GM19468 (cell line): Measurements from ENCODE around the gene TAAR9.

ENCODE experiments used
- ATAC-seq: cut with Tn5 transposase; IDR thresholded peaks from one replicate; pipeline ENCODE4 v1.9.1; 2021; ENCODE audit warnings: mild to moderate bottlenecking, moderate library complexity, moderate number of reproducible peaks; ENCODE audit not compliant: unreplicated experiment; ENCODE audit errors: extremely low read depth

TAAR9 gene, protein sequence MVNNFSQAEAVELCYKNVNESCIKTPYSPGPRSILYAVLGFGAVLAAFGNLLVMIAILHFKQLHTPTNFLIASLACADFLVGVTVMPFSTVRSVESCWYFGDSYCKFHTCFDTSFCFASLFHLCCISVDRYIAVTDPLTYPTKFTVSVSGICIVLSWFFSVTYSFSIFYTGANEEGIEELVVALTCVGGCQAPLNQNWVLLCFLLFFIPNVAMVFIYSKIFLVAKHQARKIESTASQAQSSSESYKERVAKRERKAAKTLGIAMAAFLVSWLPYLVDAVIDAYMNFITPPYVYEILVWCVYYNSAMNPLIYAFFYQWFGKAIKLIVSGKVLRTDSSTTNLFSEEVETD

DNA sequence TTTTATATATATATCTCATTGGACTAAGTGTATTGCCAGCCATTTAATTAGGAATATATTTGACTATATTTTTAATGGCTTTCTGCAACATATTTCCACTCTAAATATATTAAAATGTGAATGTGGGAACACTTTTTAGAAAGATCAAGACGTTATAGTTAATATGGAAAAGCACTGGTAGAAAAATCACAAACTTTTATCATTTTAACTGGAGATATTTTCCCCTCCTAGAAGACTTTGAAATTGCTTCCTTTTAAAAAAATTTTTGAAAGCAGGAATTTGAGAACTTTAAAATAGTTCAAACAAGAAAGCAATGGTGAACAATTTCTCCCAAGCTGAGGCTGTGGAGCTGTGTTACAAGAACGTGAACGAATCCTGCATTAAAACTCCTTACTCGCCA is at the start of gene TAAR9:
TSS of gene TAAR9 (plus strand) at position 301 of the 400 bp plus-strand sequence. CDS start at position 314, 13 bp downstream.
- ATAC-seq = no peak

DNA sequence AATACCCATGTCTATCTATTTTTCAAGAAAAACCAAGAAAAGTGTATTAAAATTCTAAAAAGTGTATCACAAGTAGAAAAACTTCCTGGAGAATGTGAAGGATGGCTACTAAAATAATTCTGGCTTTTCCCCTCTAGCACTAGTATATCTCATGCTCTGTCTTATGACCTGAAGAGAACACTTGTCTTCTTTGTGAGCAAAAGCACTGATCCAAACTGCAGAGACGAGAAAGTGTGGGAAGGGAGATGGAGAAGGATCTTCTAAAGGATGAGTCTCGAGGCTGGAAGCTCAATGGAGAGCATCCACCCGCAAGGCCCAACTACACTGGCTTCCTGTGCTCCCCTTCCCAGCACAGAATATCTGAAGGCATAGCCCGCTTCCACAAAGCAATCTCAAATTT is 48.7 kb upstream of the TAAR9 start:
- ATAC-seq = no peak

DNA sequence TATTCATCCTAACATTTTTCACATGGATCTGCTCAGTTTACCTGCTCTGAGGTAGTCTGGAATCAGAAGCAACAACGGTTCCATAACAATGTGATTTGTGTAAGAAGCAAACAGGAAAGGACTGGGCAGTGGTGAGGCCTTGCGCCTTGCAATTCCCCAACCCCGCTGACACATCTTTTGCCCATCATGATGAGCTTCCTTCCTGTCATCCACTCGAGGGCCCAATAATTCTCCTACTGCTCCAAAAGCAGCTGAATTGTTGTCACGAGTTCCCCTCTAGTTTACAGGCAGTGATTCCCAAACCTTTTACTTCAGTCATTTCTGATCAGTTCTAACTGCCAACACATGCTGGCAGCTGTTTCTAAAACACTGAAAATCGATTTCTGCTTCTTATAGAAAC is 48.1 kb upstream of the TAAR9 start:
- ATAC-seq = no peak

DNA sequence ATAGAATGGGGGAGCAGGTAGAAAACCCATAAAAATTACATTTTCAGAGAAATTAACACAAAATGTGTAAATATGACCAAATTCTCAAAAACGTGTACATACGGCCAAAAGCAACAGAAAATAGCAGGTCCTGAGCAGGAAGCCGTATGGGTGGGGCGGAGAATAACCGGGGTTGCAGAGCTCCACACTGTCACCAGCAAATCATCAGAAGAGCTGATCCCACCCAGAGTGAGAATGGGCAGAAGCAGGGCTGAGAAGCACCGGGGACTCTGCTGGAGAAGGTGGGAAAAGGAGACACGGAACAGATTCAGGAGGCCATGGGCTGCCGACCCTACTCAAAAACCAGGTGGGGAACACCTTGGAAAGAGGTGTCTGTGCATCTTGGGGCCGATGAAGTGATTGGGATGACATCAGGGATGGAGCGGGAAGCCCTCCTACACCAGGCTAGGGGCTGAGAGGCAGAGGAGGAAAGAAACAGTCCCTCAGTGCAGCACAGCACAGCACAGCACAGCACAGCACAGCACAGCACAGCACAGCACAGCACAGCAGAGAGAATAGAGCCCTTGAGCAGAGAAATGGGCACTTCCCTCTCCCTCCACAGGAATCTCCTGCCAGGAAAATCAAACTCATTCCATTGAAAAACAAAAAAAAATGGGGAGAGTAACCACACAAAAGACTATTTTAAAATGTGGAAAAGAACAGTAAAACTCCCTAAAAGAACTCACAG is 47.4 kb upstream of the TAAR9 start:
- no peak for ATAC-seq

DNA sequence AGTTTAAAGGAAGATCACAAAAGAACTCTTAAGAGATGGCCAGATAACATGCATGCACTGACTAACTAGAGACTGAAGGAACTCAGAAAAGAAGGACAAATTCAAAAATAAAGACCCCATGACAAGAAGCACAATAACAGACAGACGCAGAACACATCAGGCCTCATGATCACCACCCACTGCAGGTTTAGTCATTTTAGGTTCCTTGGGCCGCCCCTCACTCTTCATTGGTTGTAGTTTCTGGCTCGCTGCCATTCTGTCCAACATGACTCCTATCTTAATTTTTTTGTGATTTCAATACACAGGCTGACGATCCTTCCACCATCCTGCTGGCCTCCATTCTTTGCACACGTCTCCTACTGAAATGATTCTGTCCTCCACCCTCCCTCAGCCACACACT is 46.8 kb upstream of the TAAR9 start:
- no peak for ATAC-seq

DNA sequence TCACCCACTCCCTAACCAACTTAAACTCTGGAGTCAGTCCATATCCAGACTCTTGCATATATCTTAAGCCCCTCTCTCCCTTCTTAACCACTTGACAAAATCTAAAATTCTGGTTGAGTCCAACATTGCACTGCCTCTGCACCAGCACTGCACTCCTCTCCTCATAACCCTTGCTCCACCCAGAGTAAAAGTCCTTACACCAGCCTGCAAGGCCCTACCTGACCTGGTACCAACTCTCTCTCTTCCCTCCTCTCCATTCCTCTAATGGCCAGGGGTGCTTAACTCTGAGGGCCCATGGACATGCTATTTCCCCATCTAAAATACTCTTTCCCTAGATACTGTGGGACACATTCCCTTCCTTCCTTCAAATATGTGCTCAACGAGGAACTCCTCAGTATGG is 46.2 kb upstream of the TAAR9 start:
- no peak for ATAC-seq

DNA sequence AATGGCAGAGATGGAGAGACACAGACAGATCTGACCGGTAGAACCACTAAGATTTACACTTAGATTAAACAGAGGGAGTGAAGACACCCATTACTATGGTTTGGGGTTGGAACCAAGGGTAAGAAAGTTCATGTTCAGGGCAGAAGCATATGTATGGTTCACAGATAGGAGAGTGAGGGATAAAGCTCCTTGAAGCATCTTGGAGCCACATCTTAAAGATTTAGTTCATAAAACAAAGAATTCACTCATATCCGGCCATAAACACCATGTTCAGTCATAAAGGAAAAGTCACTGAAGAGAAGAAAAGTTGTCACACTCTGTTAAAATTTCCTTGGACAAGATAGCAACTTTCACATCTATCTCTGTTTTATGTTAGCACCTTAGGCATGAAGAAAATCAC is 43.1 kb upstream of the TAAR9 start:
- ATAC-seq = no peak

DNA sequence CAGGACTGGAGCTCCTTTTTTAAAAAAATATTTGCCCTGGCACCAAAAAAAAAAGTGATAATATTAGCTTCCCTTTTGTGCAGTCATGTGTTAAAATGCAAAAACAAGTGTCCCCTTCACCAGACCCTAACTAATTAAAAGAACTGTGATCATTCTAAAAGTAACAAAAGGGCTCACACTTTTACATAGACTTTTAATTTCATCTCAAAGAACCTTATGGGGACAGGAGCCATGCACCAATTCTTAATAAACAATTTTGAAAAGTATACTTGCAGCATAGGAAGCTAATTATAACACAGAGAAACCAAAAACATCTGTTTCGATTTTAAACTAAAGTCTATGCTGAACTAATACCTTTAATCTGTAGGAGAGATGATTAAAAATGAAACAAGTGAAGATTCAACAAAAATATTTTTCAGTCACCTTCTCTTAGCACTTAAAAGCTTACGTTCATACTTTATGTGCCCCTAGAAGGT is 42.4 kb upstream of the TAAR9 start:
- ATAC-seq = no peak

DNA sequence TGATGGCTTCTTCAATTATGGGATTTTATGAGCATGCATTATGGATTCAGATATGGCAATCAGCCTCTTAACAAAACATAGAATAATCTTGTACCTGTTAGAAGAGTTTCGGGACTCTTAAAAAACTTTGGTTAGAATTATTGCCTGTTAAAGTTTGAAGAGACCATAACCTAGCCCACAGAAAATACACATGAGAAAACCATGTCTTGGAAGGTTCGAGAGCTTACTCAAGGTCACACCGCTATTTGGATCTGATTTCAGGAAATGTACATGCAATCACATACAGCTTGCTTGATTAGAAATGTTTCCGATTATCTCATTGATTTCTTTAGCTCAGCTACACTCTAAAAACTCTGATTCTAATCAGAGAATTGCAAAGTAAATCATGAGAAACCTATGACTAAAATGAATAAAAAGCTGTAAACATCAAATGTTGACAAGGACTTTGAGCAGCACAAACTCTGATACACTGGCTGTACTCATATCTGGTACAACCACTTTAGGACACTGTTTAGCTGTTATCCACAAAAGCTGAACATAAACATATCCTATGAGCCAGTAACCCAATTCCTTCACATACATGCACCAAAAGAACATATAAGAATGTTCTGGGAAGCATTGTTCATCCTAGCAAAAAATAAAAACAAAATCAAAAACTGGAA is 41.4 kb upstream of the TAAR9 start:
- no peak for ATAC-seq

DNA sequence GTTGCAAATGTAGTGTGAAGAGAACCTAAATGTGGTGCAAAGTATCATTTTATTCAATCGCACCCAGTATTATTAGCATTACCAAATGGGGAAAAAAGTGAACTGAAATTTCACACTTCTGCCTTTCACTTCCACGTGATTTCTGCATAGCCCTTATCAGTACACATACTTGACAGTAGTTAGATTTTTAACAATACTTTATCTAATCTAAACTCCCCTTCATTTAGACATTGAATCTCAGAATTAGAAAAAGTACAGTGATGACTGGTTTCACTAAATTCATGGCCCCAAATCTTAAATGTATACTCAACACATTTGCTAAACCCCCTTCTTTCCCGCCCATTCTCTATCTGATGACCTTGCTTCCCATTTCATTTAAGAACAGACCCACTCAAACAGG is 39.4 kb upstream of the TAAR9 start:
- ATAC-seq = peak; percentile 56

DNA sequence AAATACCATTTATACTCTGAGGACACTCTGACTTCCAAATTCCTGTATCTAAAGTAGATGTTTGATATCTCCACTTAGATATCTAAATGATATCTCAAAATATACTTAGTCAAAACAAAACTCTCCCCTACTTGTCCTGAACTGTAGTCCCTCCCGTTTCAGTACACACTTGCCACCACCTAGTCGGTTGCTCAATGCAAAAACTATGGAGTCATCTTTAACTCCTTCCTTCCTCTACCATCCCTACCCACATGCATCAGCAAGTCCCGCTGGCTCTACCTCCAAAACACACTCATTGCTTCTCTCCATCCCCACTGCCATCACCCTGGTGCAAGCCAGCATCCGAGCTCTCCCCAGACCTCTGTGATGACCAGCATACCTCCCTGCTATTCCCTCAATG is 38.3 kb upstream of the TAAR9 start:
- no peak for ATAC-seq

DNA sequence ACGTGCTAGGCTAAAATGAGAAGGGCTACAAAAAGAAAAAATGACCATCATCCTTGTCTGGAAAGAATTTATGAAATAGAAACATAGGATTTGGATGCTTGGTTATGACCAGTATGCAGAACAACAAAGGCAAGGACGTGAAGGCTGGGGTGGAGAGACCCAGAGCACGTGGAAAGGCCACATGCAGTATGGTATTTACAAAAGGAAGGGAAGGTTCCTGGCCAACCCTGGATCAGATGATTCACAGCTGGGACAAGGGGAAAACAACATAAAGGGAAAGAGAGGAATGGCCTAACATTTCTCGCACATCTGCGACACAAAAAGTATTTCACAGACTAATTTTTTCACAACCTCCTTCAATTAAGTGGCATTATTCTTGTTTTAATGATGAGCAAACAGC is 33.3 kb upstream of the TAAR9 start:
- no peak for ATAC-seq

DNA sequence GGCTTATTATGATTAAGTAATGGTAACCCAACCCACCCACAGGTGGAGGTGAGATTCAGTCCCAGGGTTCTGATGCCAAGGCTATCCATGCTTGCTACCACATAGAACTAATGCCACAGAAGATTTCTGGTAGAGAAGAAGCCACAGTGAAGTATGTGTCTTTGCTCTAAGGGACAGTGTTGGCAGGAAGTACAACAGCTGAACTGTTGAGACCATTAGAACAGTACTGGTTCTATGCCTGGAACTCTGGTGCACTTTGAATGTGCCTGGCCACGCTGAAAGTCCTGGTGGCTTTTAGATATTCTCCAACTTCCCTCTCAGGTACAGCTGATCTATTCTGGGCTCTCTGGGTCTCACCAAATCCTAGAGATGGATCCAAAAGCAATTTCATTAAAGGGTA is 32.9 kb upstream of the TAAR9 start:
- ATAC-seq = no peak

DNA sequence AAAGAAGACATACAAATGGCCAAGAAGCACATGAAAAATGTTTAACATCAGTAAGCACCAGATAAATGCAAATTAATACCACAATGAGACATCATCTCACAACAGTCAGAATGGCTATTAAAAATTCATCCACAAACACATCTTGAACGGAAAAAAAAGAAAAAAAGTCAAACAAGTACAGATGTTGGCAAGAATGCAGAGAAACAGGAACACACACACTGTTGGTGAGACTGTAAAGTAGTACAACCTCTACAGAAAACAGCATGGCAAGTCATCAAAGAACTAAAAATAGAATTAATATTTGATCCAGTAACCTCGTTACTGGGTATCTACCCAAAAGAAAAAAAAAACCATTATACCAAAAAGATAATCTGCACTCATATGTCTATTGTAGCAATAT is 31.6 kb upstream of the TAAR9 start:
- no peak for ATAC-seq

DNA sequence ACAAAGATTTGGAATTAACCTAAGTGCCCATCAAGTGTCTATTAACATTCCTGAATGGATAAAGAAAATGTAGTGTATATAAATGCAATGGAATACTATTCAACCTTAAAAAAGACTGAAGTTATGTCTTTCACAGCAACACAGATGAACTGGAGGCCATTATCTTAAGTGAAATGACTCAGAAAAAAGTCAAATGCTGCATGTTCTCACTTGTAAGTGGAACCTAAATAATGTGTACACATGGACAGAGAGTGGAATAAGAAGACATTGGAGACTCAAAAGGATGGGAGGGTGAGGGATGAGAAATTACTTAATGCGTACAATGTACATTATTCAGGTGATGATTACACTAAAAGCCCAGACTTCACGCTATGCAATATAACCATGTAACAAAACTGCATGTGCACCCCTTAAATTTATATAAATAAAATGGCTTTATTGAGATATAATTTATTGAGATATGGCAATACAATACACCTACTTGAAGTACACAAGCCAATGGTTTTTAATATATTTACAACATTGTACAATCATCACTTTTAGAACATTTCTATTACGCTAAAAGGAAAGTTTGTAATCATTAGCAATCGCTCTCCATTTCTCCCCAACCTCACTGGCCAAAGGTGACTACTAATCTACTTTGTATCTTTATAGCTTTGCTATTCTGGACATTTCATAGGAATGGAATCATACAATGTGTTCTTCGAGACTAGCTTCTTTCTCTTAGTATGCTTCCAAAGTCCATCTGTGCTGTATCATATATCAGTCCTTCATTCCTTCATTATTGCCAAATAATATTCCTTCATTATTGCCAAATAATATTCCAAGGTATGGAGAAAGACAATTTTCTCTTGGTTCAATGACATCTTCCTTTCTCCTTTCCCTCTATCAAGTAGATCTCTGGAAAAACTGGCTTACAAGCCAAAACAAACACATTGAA is 30.9 kb upstream of the TAAR9 start:
- ATAC-seq = no peak

DNA sequence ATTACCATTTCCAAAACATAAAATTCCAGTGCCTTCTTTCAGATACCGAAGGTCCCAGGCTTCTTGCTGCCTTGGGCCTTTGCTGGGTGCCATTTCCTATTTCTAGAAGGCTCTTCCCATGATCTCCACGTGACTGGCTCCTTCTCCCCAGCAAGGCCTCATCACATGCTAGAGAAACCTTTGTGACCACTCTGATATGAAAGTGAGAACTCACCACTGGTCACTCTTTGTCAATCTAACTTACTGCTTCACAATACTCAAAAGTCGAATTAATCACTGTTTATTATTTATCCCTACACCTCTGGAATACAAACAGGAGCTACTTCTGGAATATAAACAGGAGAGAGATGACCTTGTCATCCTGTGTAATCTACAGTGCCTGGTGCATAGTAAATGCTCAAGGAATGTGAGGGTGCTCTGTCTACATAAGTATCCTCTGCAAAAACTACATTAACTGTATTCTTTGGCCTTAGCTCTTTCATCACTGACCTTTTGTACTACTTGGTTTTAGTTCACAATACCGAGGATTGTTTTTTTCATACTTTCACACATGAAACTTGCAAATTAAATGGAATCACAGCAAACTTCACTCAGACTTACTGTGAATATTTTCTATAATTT is 26.8 kb upstream of the TAAR9 start:
- no peak for ATAC-seq

DNA sequence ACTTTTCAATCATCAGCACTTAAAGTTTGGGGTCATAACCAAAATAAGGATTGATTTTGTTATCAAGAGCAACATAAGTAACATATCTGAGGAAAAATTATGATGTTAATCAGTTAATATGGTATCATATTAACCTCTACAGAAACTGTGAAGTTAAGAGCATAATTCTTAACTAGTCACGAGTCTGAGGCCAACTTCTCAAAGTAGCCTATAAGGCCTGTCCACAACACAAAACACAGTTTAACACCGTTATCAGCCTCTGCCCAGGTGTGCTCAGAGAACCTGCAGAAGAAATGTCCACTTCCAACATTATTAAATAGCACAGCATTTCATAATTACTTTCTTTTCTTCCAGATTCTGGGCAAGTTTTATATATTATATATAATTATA is 26.3 kb upstream of the TAAR9 start:
- ATAC-seq = no peak

DNA sequence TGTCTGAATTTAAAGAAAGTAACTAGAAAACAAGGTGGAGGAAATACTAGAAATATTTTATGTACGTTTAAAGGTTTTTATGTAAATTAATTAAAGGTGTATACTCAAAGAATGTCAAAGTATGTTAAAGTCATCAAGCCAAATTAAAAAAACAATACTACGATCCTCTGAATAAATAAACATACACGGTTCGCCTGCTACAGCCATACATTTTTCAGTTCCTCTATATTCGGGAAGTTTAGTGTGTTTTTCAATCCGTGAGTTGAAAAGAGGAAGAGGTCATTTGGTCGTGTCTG is 25.8 kb upstream of the TAAR9 start:
- no peak for ATAC-seq

DNA sequence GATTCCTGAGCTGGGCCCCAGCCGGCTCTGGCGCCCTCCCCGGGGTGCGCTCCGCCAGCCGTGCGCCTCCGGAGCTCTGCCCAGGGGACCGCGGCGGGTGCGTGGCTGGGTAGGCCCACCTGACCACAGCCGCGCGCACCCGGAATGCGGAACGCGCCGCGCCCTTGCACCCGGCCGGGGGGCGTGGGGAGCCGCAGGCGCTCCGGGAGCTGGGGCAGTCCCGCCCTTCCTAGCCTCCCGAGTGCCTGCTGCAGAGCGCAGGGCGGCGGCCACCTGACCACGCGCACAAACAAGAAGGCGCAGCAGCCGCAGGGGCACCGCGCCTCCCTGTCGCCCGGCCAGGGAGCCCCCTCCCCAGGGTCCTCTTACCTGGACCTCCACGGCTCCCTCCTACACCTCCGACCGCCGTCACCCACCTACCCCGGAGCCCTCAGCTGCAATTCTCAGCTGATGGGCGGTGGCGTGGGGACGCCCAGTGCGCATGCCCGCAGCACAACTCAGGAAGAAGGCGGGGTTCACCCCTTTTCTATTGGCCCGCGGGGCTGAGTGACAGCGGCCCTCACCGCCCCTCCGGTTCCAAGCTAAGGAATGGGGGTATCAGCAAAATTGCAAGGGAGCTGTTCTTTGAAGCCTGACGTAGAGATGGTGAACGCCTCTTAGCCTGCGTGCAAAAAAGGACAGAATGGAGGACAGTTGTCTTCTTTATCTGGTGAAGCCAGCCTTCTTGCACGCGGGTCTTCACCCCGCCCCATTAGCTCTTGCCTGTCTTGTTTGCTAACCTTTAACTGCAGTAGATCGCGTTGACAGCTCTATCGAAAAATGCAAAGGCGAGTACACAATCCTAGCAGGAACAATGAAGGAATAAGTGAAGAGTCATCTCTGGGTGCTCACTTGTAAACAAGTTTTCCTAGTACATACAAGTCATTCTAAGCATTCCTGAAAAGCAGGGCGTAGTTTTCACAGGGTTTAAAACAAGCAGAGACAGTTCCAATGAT is 25.1 kb upstream of the TAAR9 start, which contains the start of gene STX7:
TSS of gene STX7 (minus strand) at position 479 of the 995 bp plus-strand sequence. CDS start 9,586 bp downstream, outside the sequence.
- ATAC-seq = peak; percentile 84
